Activated CD4-positive, alpha-beta T cell treated with anti-CD3 and anti-CD28 coated beads for 1 hour (primary cell): ENCODE measurements around the gene KCTD21.

Source experiments
- DNase-seq: peaks from one replicate; pipeline ENCODE4 v3.0.0-alpha.2; 2020

The KCTD21 gene

DNA sequence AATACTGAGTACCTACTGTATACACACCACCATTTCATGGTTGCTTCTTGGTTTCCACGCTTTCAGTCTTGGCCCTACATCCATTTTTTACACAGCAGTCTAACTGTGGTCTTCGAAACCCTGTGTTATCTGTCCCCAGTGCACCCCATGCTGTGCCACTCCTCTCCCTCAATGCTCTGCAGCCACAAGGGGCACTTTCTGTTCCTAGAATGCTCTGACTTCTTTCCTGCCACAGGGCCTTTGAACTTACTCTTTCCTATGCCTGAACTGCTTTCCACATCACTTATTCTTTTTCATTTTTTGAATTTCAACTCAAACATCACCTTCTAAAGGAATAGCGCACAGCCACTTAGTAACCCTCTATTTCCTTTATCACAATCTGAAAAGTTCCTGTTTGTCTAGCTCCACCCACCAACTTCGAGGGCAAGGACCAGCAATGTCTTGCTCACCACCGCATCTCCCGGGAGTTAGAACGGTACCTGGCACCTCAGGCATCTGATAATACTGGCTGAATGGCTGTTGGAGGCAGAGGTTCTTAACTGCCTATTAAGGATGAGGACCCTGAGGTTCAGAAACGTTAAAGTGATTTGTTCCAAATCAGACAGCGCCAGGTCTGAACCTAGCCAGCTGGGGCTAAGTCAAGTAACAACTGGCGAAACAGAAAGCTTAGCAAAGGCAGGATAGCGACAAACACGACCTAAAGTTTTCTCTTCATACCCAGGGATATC lies 49.6 kb downstream of the KCTD21 start:
- peak; percentile 12 for DNase-seq

DNA sequence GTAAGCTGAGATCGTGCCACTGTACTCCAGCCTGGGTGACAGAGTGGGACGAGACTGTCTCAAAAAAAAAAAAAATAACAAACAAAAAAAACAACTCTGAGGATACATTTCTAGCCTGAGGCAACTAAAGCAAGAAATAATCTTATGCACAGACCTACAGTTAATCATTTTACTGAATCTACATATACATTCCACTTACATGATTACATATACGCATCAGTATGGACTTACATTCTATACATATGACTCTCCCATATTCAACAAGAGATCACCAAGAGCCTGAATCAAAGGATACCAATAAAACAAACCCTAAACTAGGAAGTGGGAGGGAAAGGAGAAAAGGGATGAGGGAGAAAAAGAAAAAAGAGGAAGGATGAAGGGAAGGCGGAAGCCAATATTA lies 50.1 kb downstream of the KCTD21 start:
- DNase-seq, result no peak

DNA sequence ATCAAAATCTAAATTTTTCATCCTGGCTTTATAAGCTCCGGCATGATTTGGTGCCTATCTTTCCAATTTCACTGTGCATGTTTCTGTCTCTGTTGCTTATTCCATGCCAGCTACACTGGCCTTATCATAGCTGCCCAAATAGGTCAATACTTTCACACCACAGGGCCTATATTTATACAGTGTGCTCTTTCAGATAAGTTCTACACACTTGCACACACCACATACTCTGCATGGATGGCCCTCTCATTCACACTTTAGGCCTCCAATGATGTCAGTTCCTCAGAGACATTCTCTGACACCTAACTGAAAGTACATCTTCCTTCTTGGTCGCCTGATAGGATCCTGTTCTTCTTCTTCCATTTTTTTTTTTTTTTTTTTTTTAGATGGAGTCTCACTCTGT lies 56.0 kb downstream of the KCTD21 start:
- DNase-seq, result no peak

DNA sequence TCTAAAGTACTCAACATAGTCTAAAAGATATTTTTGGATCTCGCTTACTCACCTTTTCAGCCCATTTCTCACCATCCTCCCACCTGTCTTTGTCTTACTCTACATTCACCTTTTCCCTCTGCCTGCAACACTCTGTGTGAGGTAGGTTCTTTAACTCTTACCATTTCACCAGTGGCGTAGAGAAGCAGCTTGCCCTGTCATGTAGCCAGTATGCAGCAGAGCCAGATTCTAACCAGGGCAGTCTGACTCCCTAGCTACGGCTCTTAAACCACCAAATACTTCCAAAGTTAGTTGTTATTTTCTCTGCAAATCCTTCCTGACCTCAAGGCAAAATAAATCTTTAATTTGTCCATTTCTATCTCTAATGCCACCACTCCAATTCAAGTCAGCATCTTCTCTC lies 56.5 kb downstream of the KCTD21 start:
- DNase-seq, result no peak

DNA sequence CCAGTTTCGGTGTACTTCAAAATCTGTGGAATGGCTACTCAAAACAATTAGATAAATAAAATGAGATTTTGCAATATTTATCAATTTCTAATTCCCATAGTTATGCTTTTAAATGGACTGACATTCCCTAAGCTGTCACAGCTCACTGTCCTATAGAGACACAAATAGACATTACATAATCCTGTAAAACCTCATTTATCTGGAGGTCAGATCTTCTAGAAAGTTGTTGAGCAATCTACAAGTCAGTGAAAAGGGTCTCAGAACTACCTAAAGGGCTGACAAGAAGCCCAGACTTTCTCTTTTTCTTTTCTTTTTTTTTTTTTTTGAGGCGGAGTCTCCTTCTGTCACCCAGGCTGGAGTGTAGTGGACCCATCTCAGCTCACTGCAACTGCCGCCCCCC lies 61.0 kb downstream of the KCTD21 start:
- DNase-seq, result no peak
